Vagina (tissue), 2 donors: ENCODE measurements around the gene TNNT2.

Experiments used
- CTCF ChIP-seq, 3 experiments: fragments of 450-650 bp in 2 of 3; fragments of 200-600 bp in 1 of 3; sonication (generic) in 1 of 3; IDR thresholded peaks; one replicate each; pipeline ENCODE4 v1.5.1; 2017 to 2019; ENCODE audit warnings: antibody characterized with exemption in 3 of 3, mild to moderate bottlenecking in 2 of 3, moderate library complexity in 2 of 3
- POLR2A ChIP-seq, 2 donors: fragments of 450-650 bp; IDR thresholded peaks; one replicate each; pipeline ENCODE4 v1.6.1; 2017; ENCODE audit warnings: antibody characterized with exemption in 2 of 2, mild to moderate bottlenecking in 2 of 2, moderate library complexity in 2 of 2

DNA sequence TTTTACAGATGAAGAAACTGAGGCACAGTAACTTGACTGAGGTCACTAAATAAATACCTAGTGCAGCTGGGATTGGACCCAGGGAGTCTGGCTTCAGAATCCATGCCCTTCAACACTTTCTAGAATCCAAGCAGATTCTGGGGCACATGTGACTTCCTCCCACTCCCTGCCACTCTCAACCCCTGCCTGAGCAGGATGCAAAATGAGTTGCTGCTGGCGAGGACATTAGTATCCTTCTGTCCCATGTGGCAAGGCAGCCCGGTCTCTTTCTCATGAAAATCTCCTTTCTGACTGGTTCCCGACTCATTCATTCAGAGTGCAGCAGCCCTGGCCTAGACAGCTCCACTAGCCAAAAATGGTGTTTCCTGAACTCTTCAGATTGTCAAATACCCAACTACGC is 28.4 kb downstream of the TNNT2 start:
- TF ChIP-seq CTCF (IDR thresholded peaks at IDR 0.05): no peak
- TF ChIP-seq POLR2A (IDR thresholded peaks at IDR 0.05): no peak
